ENCODE measurements around the gene LRRC8E. TPM values are rescaled to one million over a fixed set of nuclear protein-coding genes. Genes with fewer than 3 reads are reported as not detected.

The LRRC8E gene
- total RNA-seq, 2 donors from 2014 or later, result 1.5 to 2.1 TPM

- peaks cover 0 to 21% of the 10 kb centered on the region in 2 donors for H3K4me1 ChIP-seq
- H3K4me3 ChIP-seq, result no peak overlapping the region
- no peaks in the 10 kb centered on the region for H3K9me3 ChIP-seq
- no peaks in the 10 kb centered on the region for H3K27me3 ChIP-seq
- H3K36me3 ChIP-seq, result peaks cover 2% of the 10 kb centered on the region
- no peak for TF ChIP-seq CTCF (IDR thresholded peaks at IDR 0.05)
- DNase-seq (ENCODE audit: low spot score), result no peak
- H3K27ac ChIP-seq, result no peak overlapping the region
Measured at GRCh38 chr19:7900401-7900870, 12.1 kb downstream of the LRRC8E start.

- H3K36me3 ChIP-seq, result peaks cover 7% of the 10 kb centered on the region
- no peak overlapping the region for H3K27ac ChIP-seq
- H3K9me3 ChIP-seq, result no peaks in the 10 kb centered on the region
- peaks cover 0 to 26% of the 10 kb centered on the region in 2 donors for H3K4me1 ChIP-seq
- H3K27me3 ChIP-seq, result no peaks in the 10 kb centered on the region
- no peak for TF ChIP-seq CTCF (IDR thresholded peaks at IDR 0.05)
- no peak overlapping the region for H3K4me3 ChIP-seq
- DNase-seq (ENCODE audit: low spot score), result no peak
Measured at GRCh38 chr19:7900931-7901330, 12.6 kb downstream of the LRRC8E start.

- DNase-seq (ENCODE audit: low spot score), result no peak
- Histone ChIP-seq H3K27me3 (no peaks in the 10 kb centered on the region), H3K4me1 (peaks cover 0 to 30% of the 10 kb centered on the region in 2 donors), H3K27ac (no peak overlapping the region), H3K4me3 (no peak overlapping the region), H3K9me3 (no peaks in the 10 kb centered on the region), H3K36me3 (peaks cover 11% of the 10 kb centered on the region)
- no peak for TF ChIP-seq CTCF (IDR thresholded peaks at IDR 0.05)
Measured at GRCh38 chr19:7901337-7901736, 13.0 kb downstream of the LRRC8E start.

- Histone ChIP-seq H3K27ac (peak overlapping the region; percentile 77 to 85), H3K36me3 (peaks cover 17% of the 10 kb centered on the region), H3K9me3 (no peaks in the 10 kb centered on the region), H3K4me1 (peaks cover 0 to 42% of the 10 kb centered on the region in 2 donors), H3K27me3 (no peaks in the 10 kb centered on the region), H3K4me3 (peak overlapping the region; percentile 40 to 90)
- TF ChIP-seq CTCF (IDR thresholded peaks at IDR 0.05), result no peak
- DNase-seq (ENCODE audit: low spot score), result no peak
Measured at GRCh38 chr19:7902796-7903243, 14.5 kb downstream of the LRRC8E start.

- Histone ChIP-seq H3K9me3 (no peaks in the 10 kb centered on the region), H3K4me3 (peak within 1 kb of the TSS; percentile 90 to 94), H3K36me3 (peaks cover 17% of the 10 kb centered on the region), H3K4me1 (peaks cover 0 to 48% of the 10 kb centered on the region in 2 donors), H3K27me3 (no peaks in the 10 kb centered on the region), H3K27ac (peak within 1 kb of the TSS; percentile 85 to 87)
- TF ChIP-seq CTCF (IDR thresholded peaks at IDR 0.05), result peak in 1 of 2 donors; percentile 83
- peak; percentile 100 for DNase-seq (ENCODE audit: low spot score)
Measured at GRCh38 chr19:7903244-7904073, 15.1 kb downstream of the LRRC8E start, which contains the start of gene MAP2K7. MAP2K7 (plus strand) TSS chr19:7903877; CDS start chr19:7903945, 68 bp downstream.

Measured in right atrium auricular region (tissue), 2 donors.